ENCODE measurements around the gene GLUL. TPM values are rescaled to one million over a fixed set of nuclear protein-coding genes. Genes with fewer than 3 reads are reported as not detected.
"Not testable (repeated sequence)": the region's sequence is repeated elsewhere in the genome, so short reads cannot be mapped to it uniquely, and the experiment has no call there.

The GLUL gene
- total RNA-seq, 1 experiment from 2014 or later: not detected

DNA sequence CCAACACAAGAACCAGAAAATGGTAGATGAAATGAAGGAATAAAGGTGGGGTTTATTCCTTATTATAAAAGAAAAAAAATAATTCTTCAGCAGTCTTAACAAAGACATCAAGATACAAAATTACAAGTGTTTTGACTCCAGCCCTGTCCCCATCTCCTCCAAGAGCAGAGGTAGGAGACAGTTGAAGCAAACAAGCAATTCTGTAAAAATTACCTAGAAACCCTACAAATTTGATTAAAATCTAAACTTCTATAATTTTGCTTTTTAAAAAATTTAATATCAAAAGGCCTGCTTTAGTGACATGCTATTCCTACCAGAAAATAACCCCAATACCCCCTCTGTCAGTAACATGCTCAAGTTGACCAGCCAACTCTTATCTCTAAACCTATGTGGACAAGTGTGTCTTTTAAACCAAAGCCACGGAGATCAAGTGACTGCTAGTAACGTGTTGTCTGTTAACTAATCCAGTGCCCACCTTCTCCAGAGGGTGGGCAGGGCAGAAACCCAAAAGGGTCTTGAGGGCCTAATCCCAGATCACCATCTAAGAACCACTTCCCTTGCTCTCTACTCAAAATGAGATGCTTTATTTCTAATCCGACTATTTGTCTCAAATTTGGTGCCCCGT lies 8.4 kb downstream of the GLUL start:
- Histone ChIP-seq H3K4me2 (ENCODE audit: low read depth, low read length, poor library complexity, severe bottlenecking) (no peak overlapping the region), H3K4me1 (ENCODE audit: low read length) (no peaks in the 10 kb centered on the region), H4K20me1 (ENCODE audit: insufficient read depth, low read depth, low read length) (no peaks in the 10 kb centered on the region), H3K9me3 (ENCODE audit: low read length) (no peaks in the 10 kb centered on the region), H3K27me3 (ENCODE audit: low read length) (no peaks in the 10 kb centered on the region), H2AFZ (ENCODE audit: low read length) (no peak overlapping the region), H3K9me2 (replicated peaks; ENCODE audit: insufficient read depth, low read length) (no peaks in the 10 kb centered on the region), H3K36me3 (ENCODE audit: insufficient read depth, low read length) (no peaks in the 10 kb centered on the region), H3K27ac (ENCODE audit: low read length) (no peak overlapping the region), H3K4me3 (ENCODE audit: low read length) (no peak overlapping the region), H3K79me2 (ENCODE audit: low read length) (no peaks in the 10 kb centered on the region), H3K9ac (ENCODE audit: low read length) (no peak overlapping the region)
- DNase-seq: no peak

DNA sequence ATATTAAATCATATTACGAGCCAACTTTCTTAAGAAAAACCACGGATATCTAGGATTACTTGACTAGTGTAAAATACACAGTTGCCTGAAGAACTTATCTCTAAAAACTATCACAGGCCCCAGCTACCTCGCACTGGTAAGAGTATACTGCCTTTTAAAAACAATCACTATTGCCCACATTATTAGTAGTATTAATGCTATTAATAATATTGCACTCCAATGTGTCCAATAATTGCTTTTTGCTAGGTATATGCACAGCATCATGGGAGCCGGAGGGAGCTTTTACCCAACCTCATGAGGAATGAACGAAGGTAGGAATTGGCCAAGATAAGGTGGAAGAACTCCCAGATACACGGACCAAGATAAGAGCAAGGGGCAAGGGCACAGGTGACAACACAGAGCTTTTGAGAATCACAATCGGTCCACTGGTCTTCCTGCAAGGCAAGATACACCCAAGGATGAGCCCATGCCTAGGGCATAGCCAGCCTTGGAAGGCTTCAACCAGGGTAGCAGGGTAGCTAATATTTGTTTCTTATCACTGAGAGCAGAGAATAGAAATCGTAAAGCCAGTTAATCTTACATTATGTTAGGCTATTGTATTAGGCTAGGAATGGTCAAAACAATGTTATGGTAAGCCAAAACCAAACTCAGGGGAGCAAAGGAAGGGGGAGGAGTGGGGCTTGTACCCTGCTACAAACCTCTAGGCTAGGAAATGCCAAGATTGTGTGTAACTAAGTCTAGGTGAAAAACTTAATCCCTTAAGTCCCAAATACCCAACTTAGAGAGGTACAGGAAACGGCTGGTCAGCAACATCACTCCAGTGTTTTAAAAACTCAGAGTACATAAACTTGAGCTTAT lies 9.4 kb downstream of the GLUL start:
- Histone ChIP-seq H3K27ac (ENCODE audit: low read length) (no peak overlapping the region), H3K4me1 (ENCODE audit: low read length) (no peaks in the 10 kb centered on the region), H2AFZ (ENCODE audit: low read length) (no peak overlapping the region), H3K9me2 (replicated peaks; ENCODE audit: insufficient read depth, low read length) (no peaks in the 10 kb centered on the region), H3K4me2 (ENCODE audit: low read depth, low read length, poor library complexity, severe bottlenecking) (no peak overlapping the region), H3K79me2 (ENCODE audit: low read length) (no peaks in the 10 kb centered on the region), H3K4me3 (ENCODE audit: low read length) (no peak overlapping the region), H3K9ac (ENCODE audit: low read length) (no peak overlapping the region), H3K27me3 (ENCODE audit: low read length) (no peaks in the 10 kb centered on the region), H4K20me1 (ENCODE audit: insufficient read depth, low read depth, low read length) (no peaks in the 10 kb centered on the region), H3K36me3 (ENCODE audit: insufficient read depth, low read length) (no peaks in the 10 kb centered on the region), H3K9me3 (ENCODE audit: low read length) (no peaks in the 10 kb centered on the region)
- DNase-seq: no peak

DNA sequence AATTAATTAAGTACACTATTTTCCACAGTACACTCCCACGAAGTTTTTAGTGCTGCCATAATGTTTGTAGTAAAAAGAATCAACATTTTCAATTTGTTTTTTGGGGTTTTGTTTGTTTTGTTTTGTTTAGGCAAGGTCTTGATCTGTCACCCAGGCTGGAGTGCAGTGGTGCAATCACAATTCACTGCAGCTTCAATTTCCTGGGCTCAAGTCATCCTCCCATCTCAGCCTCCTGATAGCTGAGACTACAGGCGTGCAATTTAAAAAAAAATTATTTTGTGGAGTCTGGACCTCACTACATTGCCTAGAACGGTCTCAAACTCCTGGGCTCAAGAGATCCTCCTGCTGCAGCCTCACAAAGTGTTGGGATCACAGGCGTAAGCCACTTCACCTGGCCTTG lies 11.4 kb downstream of the GLUL start:
- Histone ChIP-seq H3K4me1 (ENCODE audit: low read length) (no peaks in the 10 kb centered on the region), H3K9me3 (ENCODE audit: low read length) (no peaks in the 10 kb centered on the region), H3K27me3 (ENCODE audit: low read length) (no peaks in the 10 kb centered on the region), H2AFZ (ENCODE audit: low read length) (no peak overlapping the region), H4K20me1 (ENCODE audit: insufficient read depth, low read depth, low read length) (no peaks in the 10 kb centered on the region), H3K4me3 (ENCODE audit: low read length) (no peak overlapping the region), H3K36me3 (ENCODE audit: insufficient read depth, low read length) (no peaks in the 10 kb centered on the region), H3K79me2 (ENCODE audit: low read length) (no peaks in the 10 kb centered on the region), H3K9me2 (replicated peaks; ENCODE audit: insufficient read depth, low read length) (no peaks in the 10 kb centered on the region), H3K27ac (ENCODE audit: low read length) (no peak overlapping the region), H3K9ac (ENCODE audit: low read length) (no peak overlapping the region), H3K4me2 (ENCODE audit: low read depth, low read length, poor library complexity, severe bottlenecking) (no peak overlapping the region)
- no peak for DNase-seq

DNA sequence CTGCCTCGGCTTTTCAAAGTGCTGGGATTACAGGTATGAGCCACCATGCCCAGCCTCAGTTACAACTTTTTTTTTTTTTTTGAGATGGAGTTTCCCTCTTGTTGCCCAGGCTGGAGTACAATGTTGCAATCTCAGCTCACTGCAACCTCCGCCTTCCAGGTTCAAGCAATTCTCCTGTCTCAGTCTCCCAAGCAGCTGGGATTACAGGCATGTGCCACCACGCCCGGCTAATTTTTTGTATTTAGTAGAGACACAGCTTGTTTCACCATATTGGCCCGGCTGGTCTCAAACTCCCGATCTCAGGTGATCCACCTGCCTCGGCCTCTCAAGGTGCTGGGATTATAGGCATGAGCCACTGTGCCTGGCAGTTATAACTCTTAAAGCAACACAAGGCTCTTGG lies 11.8 kb downstream of the GLUL start:
- H3K79me2 ChIP-seq (ENCODE audit: low read length); H3K4me3 ChIP-seq (ENCODE audit: low read length); H3K4me2 ChIP-seq (ENCODE audit: low read depth, low read length, poor library complexity, severe bottlenecking); H3K9me3 ChIP-seq (ENCODE audit: low read length); H3K9me2 ChIP-seq (replicated peaks; ENCODE audit: insufficient read depth, low read length); H3K27me3 ChIP-seq (ENCODE audit: low read length); H4K20me1 ChIP-seq (ENCODE audit: insufficient read depth, low read depth, low read length); H3K27ac ChIP-seq (ENCODE audit: low read length); H3K9ac ChIP-seq (ENCODE audit: low read length); H3K36me3 ChIP-seq (ENCODE audit: insufficient read depth, low read length); DNase-seq; H3K4me1 ChIP-seq (ENCODE audit: low read length); H2AFZ ChIP-seq (ENCODE audit: low read length): not testable (repeated sequence)

DNA sequence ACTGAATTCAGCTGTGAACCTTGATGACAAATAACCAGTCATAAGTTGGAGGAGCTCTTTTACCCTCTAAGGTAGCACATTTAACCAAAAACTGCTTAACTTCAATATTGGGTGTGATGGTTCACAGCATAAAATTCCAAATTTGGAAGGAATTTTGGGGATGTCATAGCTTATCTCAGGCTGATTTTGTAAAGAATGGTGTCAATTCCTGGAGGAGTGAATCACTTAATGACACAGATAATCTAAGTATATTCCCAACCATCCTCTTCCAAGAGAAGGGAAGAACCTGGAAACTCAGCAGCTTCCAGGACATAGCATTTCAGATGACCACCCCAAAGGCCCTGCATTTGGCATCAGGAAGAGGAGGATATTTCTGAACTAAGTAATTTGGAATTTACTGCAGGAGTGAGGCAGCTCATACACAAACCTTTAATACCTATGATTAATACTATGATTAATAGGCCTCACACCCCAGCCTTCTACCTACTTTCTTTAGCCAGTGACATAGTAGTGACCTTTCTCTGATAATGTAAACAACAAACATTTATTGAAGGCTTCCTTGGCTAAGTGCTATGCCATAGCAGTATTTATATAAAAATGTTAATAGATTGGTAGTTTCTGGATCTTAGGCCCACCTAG lies 14.5 kb downstream of the GLUL start:
- no peak overlapping the region for H3K4me2 ChIP-seq (ENCODE audit: low read depth, low read length, poor library complexity, severe bottlenecking)
- no peak for DNase-seq

DNA sequence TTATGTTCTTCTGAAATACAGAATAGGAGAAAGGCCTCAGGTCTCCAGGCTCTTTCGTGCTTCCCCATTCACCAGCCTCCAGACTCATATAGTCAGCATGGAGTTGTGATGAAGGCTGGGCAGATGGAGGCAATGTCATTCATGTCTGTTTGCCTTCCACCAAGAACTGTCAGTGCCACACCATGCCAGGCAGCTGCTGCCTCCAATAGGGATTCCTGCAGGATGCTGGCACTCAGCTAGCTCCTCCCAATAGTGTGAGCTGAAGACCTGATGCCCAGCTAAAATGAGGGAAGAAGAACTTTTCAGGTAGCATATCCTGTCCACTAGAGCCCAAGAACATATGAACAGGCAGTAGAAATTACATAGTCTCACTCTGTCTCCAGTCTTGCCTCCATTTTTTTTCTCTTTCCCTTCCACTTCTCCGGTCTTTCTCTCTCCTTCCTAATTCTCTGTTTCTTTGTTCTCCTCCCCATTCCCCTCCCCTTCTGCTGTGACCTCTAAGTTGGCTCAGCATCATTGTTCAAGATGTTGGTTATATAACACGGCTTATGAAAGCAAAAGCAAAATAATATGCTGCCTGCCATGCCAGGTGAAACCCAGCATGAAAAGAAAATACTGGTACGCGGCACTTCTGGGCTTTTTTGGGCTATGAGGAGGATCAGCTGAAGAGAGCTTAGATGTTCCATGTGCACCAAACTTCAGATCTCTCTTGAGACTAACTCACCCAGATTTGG lies 17.3 kb downstream of the GLUL start:
- Histone ChIP-seq H3K27me3 (ENCODE audit: low read length) (no peaks in the 10 kb centered on the region), H3K27ac (ENCODE audit: low read length) (no peak overlapping the region), H3K36me3 (ENCODE audit: insufficient read depth, low read length) (no peaks in the 10 kb centered on the region), H3K9me2 (replicated peaks; ENCODE audit: insufficient read depth, low read length) (no peaks in the 10 kb centered on the region), H3K4me1 (ENCODE audit: low read length) (no peaks in the 10 kb centered on the region), H3K4me3 (ENCODE audit: low read length) (no peak overlapping the region), H4K20me1 (ENCODE audit: insufficient read depth, low read depth, low read length) (no peaks in the 10 kb centered on the region), H3K9me3 (ENCODE audit: low read length) (no peaks in the 10 kb centered on the region), H3K9ac (ENCODE audit: low read length) (no peak overlapping the region), H2AFZ (ENCODE audit: low read length) (no peak overlapping the region), H3K79me2 (ENCODE audit: low read length) (no peaks in the 10 kb centered on the region), H3K4me2 (ENCODE audit: low read depth, low read length, poor library complexity, severe bottlenecking) (no peak overlapping the region)
- no peak for DNase-seq

More for the DNA sequence above, 14.5 kb downstream of the GLUL start:
- Histone ChIP-seq H3K4me1 (ENCODE audit: low read length) (no peaks in the 10 kb centered on the region), H3K9me2 (replicated peaks; ENCODE audit: insufficient read depth, low read length) (no peaks in the 10 kb centered on the region), H3K27me3 (ENCODE audit: low read length) (no peaks in the 10 kb centered on the region), H3K36me3 (ENCODE audit: insufficient read depth, low read length) (no peaks in the 10 kb centered on the region), H4K20me1 (ENCODE audit: insufficient read depth, low read depth, low read length) (no peaks in the 10 kb centered on the region), H3K79me2 (ENCODE audit: low read length) (no peaks in the 10 kb centered on the region), H3K9me3 (ENCODE audit: low read length) (no peaks in the 10 kb centered on the region), H3K4me3 (ENCODE audit: low read length) (no peak overlapping the region), H3K27ac (ENCODE audit: low read length) (no peak overlapping the region), H3K9ac (ENCODE audit: low read length) (no peak overlapping the region), H2AFZ (ENCODE audit: low read length) (no peak overlapping the region)

DNA sequence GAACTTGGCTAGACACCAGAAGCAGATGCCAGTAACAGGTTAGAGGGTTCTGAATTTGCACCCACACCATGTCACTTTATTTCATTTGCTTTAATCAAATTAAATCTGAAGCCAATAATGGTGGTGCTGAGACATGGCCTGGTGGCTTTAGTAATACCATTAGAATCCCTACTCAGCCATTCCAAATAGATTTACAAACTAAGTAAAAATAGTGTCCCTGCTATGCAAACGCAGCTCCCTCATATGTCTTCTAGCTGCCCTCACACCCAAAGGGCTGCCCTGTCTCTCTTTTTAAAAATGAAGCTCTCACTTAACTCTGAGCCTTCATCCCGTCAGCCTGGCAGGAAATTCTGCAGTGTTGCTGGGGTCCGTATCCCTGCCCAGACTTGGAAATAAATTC lies 21.1 kb downstream of the GLUL start:
- no peaks in the 10 kb centered on the region for H4K20me1 ChIP-seq (ENCODE audit: insufficient read depth, low read depth, low read length)
- H3K9me2 ChIP-seq (replicated peaks; ENCODE audit: insufficient read depth, low read length): no peaks in the 10 kb centered on the region
- H3K27me3 ChIP-seq (ENCODE audit: low read length): no peaks in the 10 kb centered on the region
- H3K4me2 ChIP-seq (ENCODE audit: low read depth, low read length, poor library complexity, severe bottlenecking): no peak overlapping the region
- no peaks in the 10 kb centered on the region for H3K4me1 ChIP-seq (ENCODE audit: low read length)
- H3K9ac ChIP-seq (ENCODE audit: low read length): no peak overlapping the region
- H3K36me3 ChIP-seq (ENCODE audit: insufficient read depth, low read length): no peaks in the 10 kb centered on the region
- no peak overlapping the region for H3K27ac ChIP-seq (ENCODE audit: low read length)
- no peaks in the 10 kb centered on the region for H3K79me2 ChIP-seq (ENCODE audit: low read length)
- no peak for DNase-seq
- no peak overlapping the region for H3K4me3 ChIP-seq (ENCODE audit: low read length)
- H2AFZ ChIP-seq (ENCODE audit: low read length): no peak overlapping the region
- H3K9me3 ChIP-seq (ENCODE audit: low read length): no peaks in the 10 kb centered on the region

DNA sequence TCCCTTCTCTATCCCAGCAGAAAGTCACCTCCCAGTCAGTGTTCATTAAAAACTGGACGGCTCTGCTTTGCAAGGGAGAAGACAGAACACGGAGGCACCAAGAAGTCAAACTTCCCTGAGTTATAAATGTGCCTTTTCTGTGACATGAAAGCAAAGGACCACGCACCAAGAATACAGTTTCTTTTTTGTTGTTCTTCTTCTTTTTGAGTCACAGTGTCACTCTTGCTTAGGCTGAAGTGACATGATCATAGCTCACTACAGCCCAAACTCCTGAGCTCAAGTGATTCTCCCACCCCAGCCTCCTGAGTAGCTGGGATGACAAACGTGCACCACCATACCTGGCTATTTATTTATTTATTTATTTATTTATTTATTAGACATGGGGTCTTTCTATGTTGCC lies 22.7 kb downstream of the GLUL start:
- Histone ChIP-seq H3K4me2 (ENCODE audit: low read depth, low read length, poor library complexity, severe bottlenecking) (no peak overlapping the region), H3K9me3 (ENCODE audit: low read length) (no peaks in the 10 kb centered on the region), H3K27ac (ENCODE audit: low read length) (no peak overlapping the region), H3K79me2 (ENCODE audit: low read length) (no peaks in the 10 kb centered on the region), H3K27me3 (ENCODE audit: low read length) (no peaks in the 10 kb centered on the region), H3K4me3 (ENCODE audit: low read length) (no peak overlapping the region), H3K9me2 (replicated peaks; ENCODE audit: insufficient read depth, low read length) (no peaks in the 10 kb centered on the region), H3K9ac (ENCODE audit: low read length) (no peak overlapping the region), H3K36me3 (ENCODE audit: insufficient read depth, low read length) (no peaks in the 10 kb centered on the region), H2AFZ (ENCODE audit: low read length) (no peak overlapping the region), H3K4me1 (ENCODE audit: low read length) (no peaks in the 10 kb centered on the region), H4K20me1 (ENCODE audit: insufficient read depth, low read depth, low read length) (no peaks in the 10 kb centered on the region)
- no peak for DNase-seq

Measured in Karpas-422 (cell line).